Heart right ventricle (tissue), 16 donors: ENCODE data around the gene GARRE1. TPM values are rescaled to one million over a fixed set of nuclear protein-coding genes. Genes with fewer than 3 reads are reported as not detected.

Experiments used
- ATAC-seq, 8 donors: fragments of 200-7000 bp; cut with Tn5 transposase; one replicate each; pipeline ENCODE4 v1.9.1; 2020; ENCODE audit warnings: mild to moderate bottlenecking in 8 of 8, moderate library complexity in 8 of 8, moderate number of reproducible peaks in 1 of 8
- DNase-seq, 2 donors: peaks; one replicate each; pipeline ENCODE4 v3.0.0-alpha.2; 2020
- H3K27ac ChIP-seq, 10 donors: fragments of 200-600 bp; sonication (generic) in 2 of 10; one replicate each; pipeline versions ENCODE4 v1.5.0 to v1.8.0; 2020 to 2022; ENCODE audit warnings: mild to moderate bottlenecking in 3 of 10
- H3K27me3 ChIP-seq, 7 donors: fragments of 200-600 bp; one replicate each; pipeline ENCODE4 v1.8.0; 2021 to 2022; ENCODE audit warnings: mild to moderate bottlenecking in 2 of 7
- H3K36me3 ChIP-seq, 9 donors: fragments of 200-600 bp; sonication (generic) in 1 of 9; one replicate each; pipeline versions ENCODE4 v1.5.0 to v1.8.0; 2020 to 2022; ENCODE audit warnings: mild to moderate bottlenecking in 2 of 9
- H3K4me1 ChIP-seq, 9 donors: fragments of 200-600 bp; sonication (generic) in 1 of 9; one replicate each; pipeline versions ENCODE4 v1.5.0 to v1.8.0; 2020 to 2022; ENCODE audit warnings: mild to moderate bottlenecking in 4 of 9
- H3K4me3 ChIP-seq, 10 donors: fragments of 200-600 bp; sonication (generic) in 2 of 10; one replicate each; pipeline versions ENCODE4 v1.5.0 to v1.8.0; 2020 to 2022; ENCODE audit warnings: mild to moderate bottlenecking in 7 of 10, moderate library complexity in 2 of 10
- H3K9me3 ChIP-seq, 11 donors: fragments of 200-600 bp in 10 of 11; sonication (generic) in 2 of 11; one replicate each; pipeline versions ENCODE4 v1.5.0 to v1.8.0; 2013 to 2022; ENCODE audit warnings: mild to moderate bottlenecking in 2 of 11, control low read depth in 1 of 11, moderate library complexity in 1 of 11
- CTCF ChIP-seq, 9 donors: fragments of 200-600 bp; sonication (generic) in 2 of 9; IDR thresholded peaks; one replicate each; pipeline versions ENCODE4 v1.5.0 to v1.8.0; 2021 to 2022; ENCODE audit warnings: antibody characterized with exemption in 9 of 9, mild to moderate bottlenecking in 5 of 9, moderate library complexity in 1 of 9
- WGBS, 2 donors: extraction: QIAGEN DNeasy Blood & Tissue Kit; methylation state at CpG; one replicate each; pipeline ENCODE4 v1.1.7; 2013; ENCODE audit warnings: inconsistent platforms in 1 of 2; 5-methylcytosine and 5-hydroxymethylcytosine counted together
- intact Hi-C, 10 donors: fragments of 100-400 bp; cut with DNase I; formaldehyde crosslinking; loops; one replicate each; pipeline versions ENCODE4 v1.11.1 to v1.14.2; 2022
- polyA plus RNA-seq, 2 donors: library from polyadenylated mRNA; stranded (reverse); fragments of 200-250 nt; gene quantifications; one replicate each; pipeline ENCODE4 v1.2.3, GENCODE V29; 2013
- total RNA-seq, 10 donors: library from RNA; stranded (reverse); fragmentation: NEBNext Ultra II Directional in 3 of 10; extraction: Animal tissue kit (Norgen Biotek cat#: 25700) in 3 of 10; gene quantifications; one replicate each; pipeline versions ENCODE4 v1.2.1 to v1.2.4, GENCODE V29; 2021 to 2023
- donor health status: Arrhythmogenic right ventricular cardiomyopathy.
- donor health status: ischemic (EF 13 %, LVEDD 7.1; RV severe dilation, severe dysfunction).
- donor health status: healthy with polysubstance abuse.
- donor health status: DM: no; HTN: yes; CAD: no.
- donor health status: DM: no; HTN: no; CAD: no.
- donor health status: ischemic (EF 25% LVEDD 6.9; RV normal size, moderate dysfunction).
- donor health status: ischemic (EF 25% LVEDD 5.7; RV mildly dilated, moderate dysfunction).
- donor health status: healthy.
- donor health status: DM: yes; HTN: yes; CAD: no.
- donor health status: Ischemic cardiomyopathy.
- donor health status: ischemic (EF 35%, LVEDD 5.7; RV mildly dilated, moderate dysfunction).
- donor health status: nonischemic (EF 11% LVEDD 7.7; RV severe dilation, severe dysfunction).
- donor health status: DM: yes; HTN: yes; CAD: no.
- donor health status: PGD.
- donor health status: ischemic (EF 29% LVEDD 5.4; RV normal size, mild dysfunction).
- donor health status: nonischemic (EF 23%, LVEDD 6.1; RV moderate dilation, normal function).

Gene GARRE1
- total and polyA plus RNA-seq, 12 donors, result 7.1 to 28.9 (median 23.0) TPM

- no peak for DNase-seq
- Histone ChIP-seq H3K4me1 (peaks cover 0 to 56% (median 17%) of the 10 kb centered on the region in 9 donors), H3K9me3 (no peaks in the 10 kb centered on the region), H3K27me3 (no peaks in the 10 kb centered on the region), H3K36me3 (peaks cover 0 to 34% (median 0%) of the 10 kb centered on the region in 9 donors), H3K27ac (peak overlapping the region in 4 of 10 donors; percentile 8 to 41 (median 14)), H3K4me3 (no peak overlapping the region)
- intact Hi-C loops, result no loop called here
- no peak for ATAC-seq
- 49 to 53% methylated on average over 2 of the region's 2 CpGs for WGBS, 2 donors
- TF ChIP-seq CTCF (IDR thresholded peaks at IDR 0.05), result no peak
These were observed 28.5 kb downstream of the GARRE1 start for GRCh38 chr19:34282611-34283519.

DNA sequence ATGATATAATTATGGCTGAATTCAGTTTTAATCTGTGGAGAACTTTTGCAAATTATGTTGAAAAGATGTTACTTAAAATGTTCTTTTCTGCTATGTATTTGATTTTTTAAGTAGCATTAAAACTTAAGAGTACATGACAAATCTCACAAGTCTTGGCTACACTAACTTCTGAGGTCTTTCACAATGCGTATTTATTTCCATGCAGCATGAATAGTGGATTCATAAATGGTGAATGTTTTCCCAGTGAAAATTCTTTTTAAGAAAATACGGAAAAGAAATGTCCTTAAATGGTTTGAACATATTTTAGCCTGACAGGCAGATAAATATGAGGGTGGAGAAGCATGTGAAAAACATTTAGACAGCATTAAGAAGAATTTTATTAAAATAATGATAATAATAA is 30.2 kb downstream of the GARRE1 start:
- TF ChIP-seq CTCF (IDR thresholded peaks at IDR 0.05), result no peak
- ATAC-seq (no peak), DNase-seq (no peak)
- Histone ChIP-seq H3K36me3 (peaks cover 0 to 32% (median 0%) of the 10 kb centered on the region in 9 donors), H3K27ac (no peak overlapping the region), H3K4me3 (no peak overlapping the region), H3K27me3 (no peaks in the 10 kb centered on the region), H3K4me1 (peaks cover 0 to 50% (median 17%) of the 10 kb centered on the region in 9 donors), H3K9me3 (no peaks in the 10 kb centered on the region)
- 84 to 85% methylated on average over 2 of the region's 2 CpGs for WGBS, 2 donors
- intact Hi-C loops, result no loop called here

GRCh38 chr19:34287662-34288140 is 33.3 kb downstream of the GARRE1 start:
- peaks cover 0 to 35% (median 0%) of the 10 kb centered on the region in 9 donors for H3K36me3 ChIP-seq
- H3K4me3 ChIP-seq, result no peak overlapping the region
- intact Hi-C loops, result no loop called here
- no peak for TF ChIP-seq CTCF (IDR thresholded peaks at IDR 0.05)
- DNase-seq (no peak), ATAC-seq (no peak)
- H3K27me3 ChIP-seq, result no peaks in the 10 kb centered on the region
- H3K4me1 ChIP-seq, result peaks cover 0 to 41% (median 15%) of the 10 kb centered on the region in 9 donors
- H3K9me3 ChIP-seq, result peaks cover 0 to 6% (median 0%) of the 10 kb centered on the region in 11 donors
- WGBS, 2 donors, result 93 to 94% methylated on average over 3 of the region's 3 CpGs
- peak overlapping the region in 1 of 10 donors; percentile 23 for H3K27ac ChIP-seq

DNA sequence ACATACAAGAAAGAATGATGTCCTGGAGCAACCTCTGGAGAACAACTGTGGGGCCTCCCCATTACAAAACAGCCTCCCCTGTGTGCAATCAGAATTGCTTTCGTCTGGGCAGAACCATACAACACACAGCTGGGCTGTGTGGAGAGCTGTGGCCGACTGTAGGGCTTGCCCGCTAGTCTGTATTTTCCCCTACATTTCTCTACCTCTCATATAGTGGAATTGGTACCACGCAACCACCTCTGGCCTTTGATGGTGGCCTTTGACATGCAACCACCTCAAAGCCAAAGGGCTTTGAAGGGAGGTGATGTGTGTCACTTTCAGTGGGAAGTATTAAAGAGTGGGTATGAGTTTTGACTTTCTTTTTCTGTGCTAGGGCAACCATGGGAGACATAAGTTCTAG is 34.0 kb downstream of the GARRE1 start:
- WGBS, 2 donors, result 90 to 91% methylated on average over 4 of the region's 4 CpGs
- no peak overlapping the region for H3K27ac ChIP-seq
- no peak for TF ChIP-seq CTCF (IDR thresholded peaks at IDR 0.05)
- peaks cover 0 to 6% (median 0%) of the 10 kb centered on the region in 11 donors for H3K9me3 ChIP-seq
- no peak for ATAC-seq
- intact Hi-C loops, result no loop called here
- no peak for DNase-seq
- no peak overlapping the region for H3K4me3 ChIP-seq
- no peaks in the 10 kb centered on the region for H3K27me3 ChIP-seq
- H3K4me1 ChIP-seq, result peaks cover 0 to 35% (median 8%) of the 10 kb centered on the region in 9 donors
- peaks cover 0 to 35% (median 0%) of the 10 kb centered on the region in 9 donors for H3K36me3 ChIP-seq
